DOHH2 (cell line): ENCODE measurements around the gene RAB4B.

Experiments
- CTCF ChIP-seq: fragments of 200-600 bp; sonication (generic); IDR thresholded peaks from one replicate; pipeline ENCODE4 v1.5.1; 2014; ENCODE audit warnings: antibody characterized with exemption, mild to moderate bottlenecking, low read depth, low read length; ENCODE audit not compliant: poor library complexity, severe bottlenecking
- EZH2phosphoT487 ChIP-seq: fragments of 200-600 bp; sonication (generic); IDR thresholded peaks from 2 replicates; pipeline ENCODE4 v1.6.1; 2017; ENCODE audit warnings: borderline replicate concordance, mild to moderate bottlenecking, antibody characterized with exemption, low read length, moderate library complexity, mixed read lengths

GRCh38 chr19:40750058-40750873 lies 27.8 kb upstream of the RAB4B start, which contains the start of gene ACTMAP:
- no peak for TF ChIP-seq CTCF
- TF ChIP-seq EZH2phosphoT487: no peak
